CD14-positive monocyte (primary cell): ENCODE results near the gene PPP1R9B. TPM values are rescaled to one million over a fixed set of nuclear protein-coding genes. Genes with fewer than 3 reads are reported as not detected.

ENCODE experiments used
- DNase-seq, 3 donors: peaks; one replicate each; pipeline ENCODE4 v3.0.0-alpha.2; 2011 to 2022
- H2AFZ ChIP-seq: 2 replicates; pipeline ENCODE4 v1.6.0; 2012; ENCODE audit warnings: mild to moderate bottlenecking, low read depth, low read length, inconsistent platforms; ENCODE audit not compliant: insufficient read depth, poor library complexity, severe bottlenecking
- H3K27ac ChIP-seq, 2 donors: 1 replicate in 1 of 2; 2 replicates in 1 of 2; pipeline ENCODE4 v1.5.1; 2012 to 2013; ENCODE audit warnings: low read length in 2 of 2, control low read depth in 1 of 2, inconsistent platforms in 1 of 2, low read depth in 1 of 2, mild to moderate bottlenecking in 1 of 2
- H3K27me3 ChIP-seq, 2 donors: one replicate each; pipeline versions ENCODE4 v1.6.0 to v1.6.1; 2011 to 2013; ENCODE audit warnings: low read length in 2 of 2; ENCODE audit not compliant: control insufficient read depth in 2 of 2, insufficient read depth in 2 of 2
- H3K36me3 ChIP-seq, 2 donors: replicated peaks in 1 of 2; 1 replicate in 1 of 2; 2 replicates in 1 of 2; pipeline versions ENCODE4 v1.5.1 to v1.6.1; 2012 to 2013; ENCODE audit warnings: low read length in 2 of 2, control low read depth in 1 of 2, inconsistent platforms in 1 of 2, mild to moderate bottlenecking in 1 of 2; ENCODE audit not compliant: insufficient read depth in 2 of 2, control insufficient read depth in 1 of 2
- H3K4me1 ChIP-seq, 2 donors: 1 replicate in 1 of 2; 2 replicates in 1 of 2; pipeline versions ENCODE4 v1.5.1 to v1.6.1; 2012 to 2013; ENCODE audit warnings: low read length in 2 of 2, control low read depth in 1 of 2, inconsistent platforms in 1 of 2, mild to moderate bottlenecking in 1 of 2, moderate library complexity in 1 of 2; ENCODE audit not compliant: insufficient read depth in 2 of 2, control insufficient read depth in 1 of 2
- H3K4me2 ChIP-seq: replicated peaks from 2 replicates; pipeline ENCODE3; 2012; ENCODE audit warnings: low read length, moderate library complexity, mild to moderate bottlenecking; ENCODE audit not compliant: poor library complexity, severe bottlenecking; ENCODE audit errors: extremely low read depth
- H3K4me3 ChIP-seq, 3 experiments: fragments of 200-600 bp in 1 of 3; sonication (generic) in 1 of 3; replicated peaks in 1 of 3; 1 replicate in 2 of 3; 2 replicates in 1 of 3; pipeline ENCODE4 v1.5.1; 2011 to 2013; ENCODE audit warnings: low read length in 3 of 3, mild to moderate bottlenecking in 3 of 3, control low read depth in 2 of 3, low read depth in 2 of 3, inconsistent platforms in 1 of 3, moderate library complexity in 1 of 3
- H3K79me2 ChIP-seq: 2 replicates; pipeline ENCODE4 v1.6.0; 2012; ENCODE audit warnings: mild to moderate bottlenecking, control low read depth, inconsistent platforms, low read length, moderate library complexity; ENCODE audit not compliant: insufficient read depth
- H3K9ac ChIP-seq: 2 replicates; pipeline ENCODE4 v1.6.0; 2017; ENCODE audit warnings: low read length, mild to moderate bottlenecking; ENCODE audit not compliant: insufficient read depth, poor library complexity, severe bottlenecking
- H3K9me3 ChIP-seq, 2 donors: replicated peaks in 1 of 2; 1 replicate in 1 of 2; 2 replicates in 1 of 2; pipeline versions ENCODE4 v1.5.1 to v1.6.1; 2012 to 2013; ENCODE audit warnings: low read length in 2 of 2, control low read depth in 1 of 2; ENCODE audit not compliant: control insufficient read depth in 1 of 2, insufficient read depth in 1 of 2
- H4K20me1 ChIP-seq: 2 replicates; pipeline ENCODE4 v1.6.0; 2012; ENCODE audit warnings: mild to moderate bottlenecking, low read length, control low read depth, moderate library complexity; ENCODE audit not compliant: insufficient read depth
- H3K27ac Mint-ChIP-seq, 7 donors: one replicate each; pipeline ENCODE4 v1.8.0; 2020; ENCODE audit warnings: mild to moderate bottlenecking in 7 of 7, mixed read lengths in 7 of 7, moderate library complexity in 6 of 7, inconsistent platforms in 2 of 7
- H3K27me3 Mint-ChIP-seq, 3 donors: one replicate each; pipeline ENCODE4 v1.8.0; 2021 to 2022; ENCODE audit warnings: low read depth in 3 of 3, mild to moderate bottlenecking in 3 of 3, mixed read lengths in 3 of 3, moderate library complexity in 3 of 3, inconsistent platforms in 1 of 3
- H3K36me3 Mint-ChIP-seq, 2 donors: one replicate each; pipeline ENCODE4 v1.8.0; 2020; ENCODE audit warnings: mixed read lengths in 2 of 2, inconsistent platforms in 1 of 2, mild to moderate bottlenecking in 1 of 2
- H3K4me1 Mint-ChIP-seq: one replicate; pipeline ENCODE4 v1.8.0; 2020; ENCODE audit warnings: mild to moderate bottlenecking, mixed read lengths
- H3K4me3 Mint-ChIP-seq, 2 donors: one replicate each; pipeline ENCODE4 v1.8.0; 2020; ENCODE audit warnings: mild to moderate bottlenecking in 2 of 2, mixed read lengths in 2 of 2, moderate library complexity in 1 of 2
- H3K9me3 Mint-ChIP-seq, 7 donors: one replicate each; pipeline ENCODE4 v1.8.0; 2020 to 2022; ENCODE audit warnings: mixed read lengths in 7 of 7, mild to moderate bottlenecking in 6 of 7, moderate library complexity in 6 of 7, inconsistent platforms in 2 of 7
- WGBS: methylation state at CpG from one replicate; pipeline ENCODE4 v1.1.5; 2013; ENCODE audit warnings: missing lambda C conversion rate; ENCODE audit not compliant: insufficient coverage; 5-methylcytosine and 5-hydroxymethylcytosine counted together
- intact Hi-C, 2 donors: fragments of 100-400 bp; cut with micrococcal nuclease; formaldehyde crosslinking; loops; one replicate each; pipeline versions ENCODE4 v1.15.0 to v1.15.1; 2023
- polyA plus RNA-seq, 3 donors: library from polyadenylated mRNA; depleted of rRNA in 1 of 3; unstranded in 2 of 3; stranded (reverse) in 1 of 3; fragments of 300-500 nt in 2 of 3; fragments of >200 nt in 1 of 3; fragmentation: Illumina TruSeq in 2 of 3; gene quantifications; 1 replicate in 2 of 3; 2 replicates in 1 of 3; pipeline ENCODE4 v1.2.3, GENCODE V29; 2012 to 2021
- TF ChIP-seq, protein P1 (sequence below): fragments of 200-600 bp; IDR thresholded peaks from one replicate; pipeline ENCODE4 v1.8.0; 2022; ENCODE audit warnings: antibody characterized with exemption, mild to moderate bottlenecking

PPP1R9B gene
- polyA plus RNA-seq, 3 donors = 0.61 to 86.9 (median 1.3) TPM

DNA sequence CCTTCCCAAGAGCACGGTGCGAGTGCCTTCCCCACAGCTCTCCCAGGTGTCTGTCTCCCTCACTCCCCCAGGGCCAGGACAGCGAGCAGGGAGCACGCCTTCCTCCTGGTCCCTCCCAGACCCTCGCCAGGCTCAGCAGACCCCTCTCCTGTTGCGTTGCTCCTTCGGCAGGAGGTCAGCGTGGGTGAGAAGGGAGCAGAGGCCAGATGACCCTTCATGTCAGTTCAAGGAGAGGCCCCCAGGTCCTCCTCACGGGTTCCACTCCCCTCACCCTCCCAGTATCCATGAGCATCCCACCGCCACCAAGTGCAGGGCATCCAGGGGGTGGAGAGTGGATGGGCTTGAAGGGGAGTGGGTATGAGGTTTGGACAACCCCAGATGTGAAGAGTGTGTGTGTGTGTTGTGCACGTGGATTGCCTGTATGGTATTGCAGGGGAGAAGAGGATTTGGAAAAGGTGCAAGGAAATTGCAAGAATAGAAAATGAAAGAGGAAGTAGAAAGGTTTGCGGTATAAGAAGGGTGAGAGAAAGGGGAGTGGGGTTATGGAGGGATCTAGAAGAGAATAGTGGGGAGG lies 33.0 kb upstream of the PPP1R9B start:
- Histone ChIP-seq H3K36me3 (no peaks in the 10 kb centered on the region), H2AFZ (no peak overlapping the region), H3K27me3 (no peaks in the 10 kb centered on the region), H3K4me1 (peaks cover 27 to 47% of the 10 kb centered on the region in 2 donors), H3K27ac (peak overlapping the region; percentile 62 to 66), H3K79me2 (no peaks in the 10 kb centered on the region), H3K9ac (peak overlapping the region; percentile 10), H3K4me3 (peak overlapping the region; percentile 4 to 64 (median 11)), H4K20me1 (no peaks in the 10 kb centered on the region), H3K4me2 (peak overlapping the region; percentile 75), H3K9me3 (no peaks in the 10 kb centered on the region)
- 0% methylated on average over 1 of the region's 12 CpGs for WGBS
- Mint-ChIP-seq H3K4me1 (peaks cover 41% of the 10 kb centered on the region), H3K27ac (peak overlapping the region; percentile 70 to 95 (median 86)), H3K4me3 (peak overlapping the region; percentile 70 to 91), H3K27me3 (peaks cover 5 to 12% (median 8%) of the 10 kb centered on the region in 3 donors), H3K36me3 (peaks cover 0 to 4% of the 10 kb centered on the region in 2 donors), H3K9me3 (peaks cover 0 to 5% (median 0%) of the 10 kb centered on the region in 7 donors)
- DNase-seq = peak; percentile 36 to 71 (median 58)
- intact Hi-C loops = no loop called here
- TF ChIP-seq, protein P1, sequence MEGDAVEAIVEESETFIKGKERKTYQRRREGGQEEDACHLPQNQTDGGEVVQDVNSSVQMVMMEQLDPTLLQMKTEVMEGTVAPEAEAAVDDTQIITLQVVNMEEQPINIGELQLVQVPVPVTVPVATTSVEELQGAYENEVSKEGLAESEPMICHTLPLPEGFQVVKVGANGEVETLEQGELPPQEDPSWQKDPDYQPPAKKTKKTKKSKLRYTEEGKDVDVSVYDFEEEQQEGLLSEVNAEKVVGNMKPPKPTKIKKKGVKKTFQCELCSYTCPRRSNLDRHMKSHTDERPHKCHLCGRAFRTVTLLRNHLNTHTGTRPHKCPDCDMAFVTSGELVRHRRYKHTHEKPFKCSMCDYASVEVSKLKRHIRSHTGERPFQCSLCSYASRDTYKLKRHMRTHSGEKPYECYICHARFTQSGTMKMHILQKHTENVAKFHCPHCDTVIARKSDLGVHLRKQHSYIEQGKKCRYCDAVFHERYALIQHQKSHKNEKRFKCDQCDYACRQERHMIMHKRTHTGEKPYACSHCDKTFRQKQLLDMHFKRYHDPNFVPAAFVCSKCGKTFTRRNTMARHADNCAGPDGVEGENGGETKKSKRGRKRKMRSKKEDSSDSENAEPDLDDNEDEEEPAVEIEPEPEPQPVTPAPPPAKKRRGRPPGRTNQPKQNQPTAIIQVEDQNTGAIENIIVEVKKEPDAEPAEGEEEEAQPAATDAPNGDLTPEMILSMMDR = no peak

DNA sequence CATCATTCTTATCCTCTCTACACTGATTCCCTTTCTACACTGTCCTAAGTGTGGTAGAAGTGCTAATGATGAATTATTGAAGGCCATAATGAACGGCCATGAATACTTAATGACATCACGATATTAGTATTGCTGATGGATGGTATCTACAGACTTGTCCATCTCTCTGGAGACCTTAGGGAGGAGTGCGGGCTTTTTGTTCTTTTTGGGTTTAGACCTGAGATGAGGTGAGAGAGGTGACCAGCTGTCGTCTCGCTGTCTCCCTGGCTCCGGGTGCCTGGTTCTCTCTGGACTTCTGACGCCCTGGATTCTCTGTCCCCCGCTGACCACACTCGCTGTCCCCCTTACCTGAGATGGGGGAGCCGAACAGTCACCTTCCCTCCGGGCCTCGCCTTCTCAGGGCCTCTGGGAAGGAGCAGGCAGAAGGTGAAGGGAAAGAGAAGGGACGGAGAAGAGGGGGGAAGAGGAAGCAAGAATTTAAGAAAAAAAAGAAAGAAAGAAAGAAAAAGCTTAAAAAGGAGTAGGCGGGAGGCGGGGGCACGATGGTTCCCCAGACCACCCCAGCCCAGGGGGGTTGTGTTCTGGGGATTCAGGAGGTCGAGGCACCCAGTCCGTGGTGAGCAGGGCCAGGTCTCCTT lies 32.4 kb upstream of the PPP1R9B start:
- H3K4me2 ChIP-seq = peak overlapping the region; percentile 75
- no peaks in the 10 kb centered on the region for H3K36me3 ChIP-seq
- H3K9me3 ChIP-seq = no peaks in the 10 kb centered on the region
- H3K27me3 ChIP-seq = no peaks in the 10 kb centered on the region
- H3K79me2 ChIP-seq = no peaks in the 10 kb centered on the region
- Mint-ChIP-seq H3K9me3 (peaks cover 0 to 5% (median 0%) of the 10 kb centered on the region in 7 donors), H3K4me1 (peaks cover 47% of the 10 kb centered on the region), H3K4me3 (no peak overlapping the region), H3K27me3 (peaks cover 9 to 13% (median 11%) of the 10 kb centered on the region in 3 donors), H3K36me3 (peaks cover 0 to 4% of the 10 kb centered on the region in 2 donors), H3K27ac (peak overlapping the region in 2 of 7 donors; percentile 36 to 70)
- 94% methylated on average over 15 of the region's 18 CpGs for WGBS
- DNase-seq = no peak
- TF ChIP-seq, protein P1 = no peak
- H3K9ac ChIP-seq = no peak overlapping the region
- intact Hi-C loops = no loop called here
- no peak overlapping the region for H3K27ac ChIP-seq
- H2AFZ ChIP-seq = no peak overlapping the region
- H3K4me1 ChIP-seq = peaks cover 34 to 53% of the 10 kb centered on the region in 2 donors
- H3K4me3 ChIP-seq = peak overlapping the region in 1 of 3 experiments; percentile 64
- no peaks in the 10 kb centered on the region for H4K20me1 ChIP-seq
